MM.1S (cell line): ENCODE measurements around the gene NKX2-3.

Experiments used
- DNase-seq: peaks from one replicate; pipeline ENCODE4 v3.0.0-alpha.2; 2015
- H2AFZ ChIP-seq: fragments of 300-600 bp; sonication (generic); 2 replicates; pipeline ENCODE4 v1.6.0; 2016; ENCODE audit warnings: antibody characterized with exemption, low read length
- H3F3A ChIP-seq: fragments of 300-600 bp; sonication (generic); 2 replicates; pipeline ENCODE4 v1.6.1; 2016; ENCODE audit warnings: mild to moderate bottlenecking, antibody characterized with exemption, low read length, moderate library complexity, mixed read lengths; ENCODE audit not compliant: insufficient read depth
- H3K27ac ChIP-seq: fragments of 300-600 bp; sonication (generic); 2 replicates; pipeline ENCODE4 v1.5.1; 2016; ENCODE audit warnings: mild to moderate bottlenecking, low read length
- H3K27me3 ChIP-seq: fragments of 300-600 bp; sonication (generic); replicated peaks from 2 replicates; pipeline ENCODE4 v1.6.0; 2016; ENCODE audit warnings: low read length; ENCODE audit not compliant: insufficient read depth
- H3K36me3 ChIP-seq: fragments of 300-600 bp; sonication (generic); replicated peaks from 2 replicates; pipeline ENCODE4 v1.6.1; 2016; ENCODE audit warnings: mild to moderate bottlenecking, low read length, mixed read lengths; ENCODE audit not compliant: insufficient read depth
- H3K4me1 ChIP-seq: fragments of 300-600 bp; sonication (generic); 2 replicates; pipeline ENCODE4 v1.6.1; 2016; ENCODE audit warnings: low read length, mixed read lengths
- H3K4me2 ChIP-seq: fragments of 300-600 bp; sonication (generic); 2 replicates; pipeline ENCODE4 v1.6.0; 2016; ENCODE audit warnings: low read depth, low read length
- H3K4me3 ChIP-seq: fragments of 300-600 bp; sonication (generic); 2 replicates; pipeline ENCODE4 v1.5.1; 2016; ENCODE audit warnings: low read length, mixed read lengths
- H3K79me2 ChIP-seq: fragments of 300-600 bp; sonication (generic); 2 replicates; pipeline ENCODE4 v1.6.1; 2016; ENCODE audit warnings: mixed run types, low read length, mixed read lengths
- H3K9ac ChIP-seq: fragments of 300-600 bp; sonication (generic); 2 replicates; pipeline ENCODE4 v1.6.1; 2016; ENCODE audit warnings: low read length, mixed read lengths
- H3K9me2 ChIP-seq: fragments of 300-600 bp; sonication (generic); replicated peaks from 2 replicates; pipeline ENCODE4 v1.6.1; 2016; ENCODE audit warnings: mild to moderate bottlenecking, low read length, mixed read lengths; ENCODE audit not compliant: insufficient read depth
- H3K9me3 ChIP-seq: fragments of 300-600 bp; sonication (generic); replicated peaks from 2 replicates; pipeline ENCODE4 v1.6.1; 2016; ENCODE audit warnings: mild to moderate bottlenecking, low read length, mixed read lengths; ENCODE audit not compliant: insufficient read depth
- H4K20me1 ChIP-seq: fragments of 300-600 bp; sonication (generic); 2 replicates; pipeline ENCODE4 v1.6.1; 2016; ENCODE audit warnings: mild to moderate bottlenecking, low read length, moderate library complexity, mixed read lengths; ENCODE audit not compliant: insufficient read depth
- EZH2 ChIP-seq: fragments of 300-600 bp; sonication (generic); optimal IDR thresholded peaks from 2 replicates; pipeline ENCODE3; 2017; ENCODE audit warnings: low read depth, mild to moderate bottlenecking, antibody characterized with exemption, low read length, mixed read lengths
- EZH2phosphoT487 ChIP-seq: fragments of 300-600 bp; sonication (generic); IDR thresholded peaks from 2 replicates; pipeline ENCODE4 v1.6.1; 2018; ENCODE audit warnings: antibody characterized with exemption, low read length
- TF ChIP-seq, protein P1 (sequence below): fragments of 300-600 bp; sonication (generic); IDR thresholded peaks from 2 replicates; pipeline ENCODE4 v1.5.1; 2016; ENCODE audit warnings: antibody characterized with exemption, low read length, mixed read lengths

NKX2-3 gene

DNA sequence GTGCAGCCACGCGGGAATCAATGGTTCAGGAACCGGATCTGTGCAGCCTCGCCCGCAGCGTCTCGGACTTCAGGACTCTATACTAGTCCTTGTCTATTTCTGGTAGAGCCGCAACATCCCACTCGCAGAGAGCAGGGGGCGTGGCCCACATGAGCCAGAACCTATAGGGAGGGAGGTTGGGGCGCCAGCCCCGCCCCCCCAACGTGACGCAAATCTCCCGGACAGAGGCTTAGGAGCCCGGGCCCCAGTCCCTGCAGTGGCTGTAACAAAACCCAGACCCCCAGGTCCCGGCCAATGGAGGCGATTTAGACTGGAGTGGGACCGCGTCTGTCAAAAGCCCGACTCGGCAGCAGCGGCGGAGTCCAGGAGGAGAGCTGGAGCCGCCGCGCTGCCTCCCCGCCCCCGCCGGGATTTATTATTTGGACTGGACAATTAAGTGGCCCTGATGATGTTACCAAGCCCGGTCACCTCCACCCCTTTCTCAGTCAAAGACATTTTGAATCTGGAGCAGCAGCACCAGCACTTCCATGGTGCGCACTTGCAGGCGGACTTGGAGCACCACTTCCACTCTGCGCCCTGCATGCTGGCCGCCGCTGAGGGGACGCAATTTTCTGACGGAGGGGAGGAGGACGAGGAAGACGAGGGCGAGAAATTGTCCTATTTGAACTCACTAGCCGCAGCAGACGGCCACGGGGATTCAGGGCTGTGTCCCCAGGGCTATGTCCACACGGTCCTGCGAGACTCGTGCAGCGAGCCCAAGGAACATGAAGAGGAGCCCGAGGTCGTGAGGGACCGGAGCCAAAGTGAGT lies at the start of gene NKX2-3:
TSS of gene NKX2-3 (plus strand) at position 256 of the 809 bp plus-strand sequence. CDS start at position 446, 190 bp downstream.
- Histone ChIP-seq H3K4me2 (peak within 1 kb of the TSS; percentile 80), H4K20me1 (no peaks in the 10 kb centered on the region), H2AFZ (peak within 1 kb of the TSS; percentile 57), H3K27ac (no peak within 1 kb of the TSS), H3K79me2 (no peaks in the 10 kb centered on the region), H3K9me2 (no peaks in the 10 kb centered on the region), H3K9me3 (no peaks in the 10 kb centered on the region), H3F3A (no peaks in the 10 kb centered on the region), H3K4me3 (peak within 1 kb of the TSS; percentile 54), H3K9ac (no peak within 1 kb of the TSS), H3K4me1 (no peaks in the 10 kb centered on the region; the same call in 1 of the 2 replicates), H3K27me3 (peaks cover 73% of the 10 kb centered on the region), H3K36me3 (no peaks in the 10 kb centered on the region)
- DNase-seq, result peak; percentile 74
- TF ChIP-seq, protein P1, sequence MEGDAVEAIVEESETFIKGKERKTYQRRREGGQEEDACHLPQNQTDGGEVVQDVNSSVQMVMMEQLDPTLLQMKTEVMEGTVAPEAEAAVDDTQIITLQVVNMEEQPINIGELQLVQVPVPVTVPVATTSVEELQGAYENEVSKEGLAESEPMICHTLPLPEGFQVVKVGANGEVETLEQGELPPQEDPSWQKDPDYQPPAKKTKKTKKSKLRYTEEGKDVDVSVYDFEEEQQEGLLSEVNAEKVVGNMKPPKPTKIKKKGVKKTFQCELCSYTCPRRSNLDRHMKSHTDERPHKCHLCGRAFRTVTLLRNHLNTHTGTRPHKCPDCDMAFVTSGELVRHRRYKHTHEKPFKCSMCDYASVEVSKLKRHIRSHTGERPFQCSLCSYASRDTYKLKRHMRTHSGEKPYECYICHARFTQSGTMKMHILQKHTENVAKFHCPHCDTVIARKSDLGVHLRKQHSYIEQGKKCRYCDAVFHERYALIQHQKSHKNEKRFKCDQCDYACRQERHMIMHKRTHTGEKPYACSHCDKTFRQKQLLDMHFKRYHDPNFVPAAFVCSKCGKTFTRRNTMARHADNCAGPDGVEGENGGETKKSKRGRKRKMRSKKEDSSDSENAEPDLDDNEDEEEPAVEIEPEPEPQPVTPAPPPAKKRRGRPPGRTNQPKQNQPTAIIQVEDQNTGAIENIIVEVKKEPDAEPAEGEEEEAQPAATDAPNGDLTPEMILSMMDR, result no peak
- TF ChIP-seq EZH2 (no peak), EZH2phosphoT487 (no peak)

DNA sequence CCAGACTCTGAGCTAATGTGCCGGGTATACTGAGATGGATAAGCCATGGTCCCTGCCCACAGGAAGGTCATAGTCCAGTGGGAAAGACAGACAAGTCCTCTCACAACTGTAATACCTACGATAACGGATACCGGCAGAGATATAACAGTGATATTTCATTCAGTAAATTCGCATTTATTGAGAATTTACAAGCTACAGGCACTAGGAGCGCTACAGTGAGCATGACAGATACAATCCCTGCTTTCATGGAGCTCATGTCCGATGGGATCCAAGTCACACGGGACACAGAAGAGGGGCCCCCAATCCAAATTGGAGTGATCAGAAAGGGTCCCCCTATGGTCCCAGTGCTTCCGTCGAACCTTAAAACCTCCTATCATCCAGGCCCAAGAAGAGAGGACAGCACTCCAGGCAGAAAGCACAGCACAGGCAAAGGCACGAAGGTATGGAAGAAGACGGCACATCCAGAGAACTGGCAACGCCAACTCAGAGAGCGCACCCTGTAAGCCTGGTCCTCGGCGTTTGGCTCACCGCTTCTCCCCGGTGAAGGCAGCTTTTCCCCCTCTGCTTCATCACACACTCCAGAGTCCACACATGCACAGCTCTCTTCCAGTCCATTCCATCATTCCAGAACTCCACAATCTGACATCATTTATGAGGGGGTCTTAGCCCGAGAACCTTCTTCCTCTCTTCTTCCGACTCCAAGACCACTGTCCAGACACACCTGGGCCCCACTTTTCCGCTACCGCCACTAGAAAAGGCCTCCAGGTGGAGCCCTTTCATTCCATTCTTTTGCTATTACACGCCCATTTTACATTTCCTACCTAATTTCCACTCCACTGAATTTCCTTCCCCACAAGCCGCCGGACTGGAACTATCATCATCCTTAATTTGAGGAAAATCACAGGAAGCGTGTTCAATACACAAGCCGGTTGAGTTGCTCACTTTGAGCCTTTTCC lies 47.8 kb upstream of the NKX2-3 start:
- no peaks in the 10 kb centered on the region for H3K79me2 ChIP-seq
- H3K9ac ChIP-seq, result no peak overlapping the region
- DNase-seq, result no peak
- no peaks in the 10 kb centered on the region for H3K9me3 ChIP-seq
- no peaks in the 10 kb centered on the region for H3K4me1 ChIP-seq
- no peaks in the 10 kb centered on the region for H3K9me2 ChIP-seq
- H2AFZ ChIP-seq, result no peak overlapping the region
- no peaks in the 10 kb centered on the region for H3F3A ChIP-seq
- no peak overlapping the region for H3K4me2 ChIP-seq
- no peaks in the 10 kb centered on the region for H3K36me3 ChIP-seq
- no peak overlapping the region for H3K4me3 ChIP-seq
- H3K27me3 ChIP-seq, result no peaks in the 10 kb centered on the region
- no peak overlapping the region for H3K27ac ChIP-seq
- TF ChIP-seq EZH2 (no peak), EZH2phosphoT487 (no peak)
- TF ChIP-seq, protein P1, result no peak
- no peaks in the 10 kb centered on the region for H4K20me1 ChIP-seq

DNA sequence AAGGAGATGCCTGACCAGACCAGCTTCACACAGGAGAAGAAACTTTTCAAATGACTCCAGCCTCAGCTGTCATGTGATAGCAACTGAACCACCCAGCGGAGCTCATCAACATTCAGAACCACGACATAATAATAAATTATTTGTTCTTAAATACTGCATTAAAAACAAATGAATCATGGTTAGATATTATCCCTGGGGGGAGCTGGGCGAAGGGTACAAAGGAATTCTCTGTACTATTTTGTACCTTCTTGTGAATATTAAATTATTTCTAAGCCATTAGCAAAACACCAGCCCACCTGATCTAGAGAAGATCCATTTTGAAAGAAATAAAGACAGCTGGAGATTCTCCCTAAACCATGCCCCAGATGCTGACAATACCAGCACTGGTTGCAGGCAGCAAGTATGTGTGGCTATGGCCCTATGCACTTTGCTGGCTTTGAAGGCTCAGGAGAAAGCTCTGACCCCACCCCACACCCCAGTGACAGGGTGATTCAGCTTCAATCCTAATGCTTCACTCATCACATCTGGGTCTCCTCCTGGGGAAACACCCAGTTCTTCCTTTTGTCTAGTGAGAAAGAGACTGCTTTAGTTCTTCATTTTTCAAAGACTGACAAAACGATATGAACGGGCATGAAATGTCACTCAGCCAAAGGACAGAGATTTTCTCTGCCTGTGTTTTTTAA lies 45.5 kb upstream of the NKX2-3 start:
- Histone ChIP-seq H3K4me2 (no peak overlapping the region), H3F3A (no peaks in the 10 kb centered on the region), H3K4me1 (no peaks in the 10 kb centered on the region), H3K4me3 (no peak overlapping the region), H2AFZ (no peak overlapping the region), H3K27ac (no peak overlapping the region), H4K20me1 (no peaks in the 10 kb centered on the region), H3K79me2 (no peaks in the 10 kb centered on the region), H3K27me3 (no peaks in the 10 kb centered on the region), H3K9ac (no peak overlapping the region), H3K9me3 (no peaks in the 10 kb centered on the region), H3K9me2 (no peaks in the 10 kb centered on the region), H3K36me3 (no peaks in the 10 kb centered on the region)
- TF ChIP-seq, protein P1, result no peak
- TF ChIP-seq EZH2phosphoT487 (no peak), EZH2 (no peak)
- DNase-seq, result no peak
